B cell (primary cell): Measurements from ENCODE around the gene NFYC.

Source experiments
- CTCF ChIP-seq: fragments of 200-600 bp; IDR thresholded peaks from one replicate; pipeline ENCODE4 v1.8.0; 2022; ENCODE audit warnings: antibody characterized with exemption, mild to moderate bottlenecking
- EZH2 ChIP-seq: IDR thresholded peaks from 2 replicates; pipeline ENCODE4 v1.6.1; 2012; ENCODE audit warnings: borderline replicate concordance, low read depth, mild to moderate bottlenecking, moderate library complexity, low read length; ENCODE audit not compliant: insufficient read depth, poor library complexity, severe bottlenecking

GRCh38 chr1:40665335-40666171 is 26.0 kb upstream of the NFYC start, which contains the start of gene RIMS3:
- TF ChIP-seq CTCF (peak; percentile 32), EZH2 (no peak)
